Activated T-helper 1 cell treated with Interleukin-2 at 50 U/mL for 16 hours (primary cell): ENCODE data around the gene SLC2A1.

ENCODE experiments used
- DNase-seq: peaks from one replicate; pipeline ENCODE4 v3.0.0-alpha.2; 2020; ENCODE audit warnings: low read depth

SLC2A1 gene

GRCh38 chr1:42891465-42892138, 67.1 kb downstream of the SLC2A1 start:
- no peak for DNase-seq

GRCh38 chr1:42889264-42889663, 69.4 kb downstream of the SLC2A1 start:
- no peak for DNase-seq

- no peak for DNase-seq
Observed at GRCh38 chr1:42888013-42888633, 70.5 kb downstream of the SLC2A1 start.

- no peak for DNase-seq
Observed at GRCh38 chr1:42887366-42887765, 71.3 kb downstream of the SLC2A1 start.

- no peak for DNase-seq
Observed at GRCh38 chr1:42886800-42887199, 71.9 kb downstream of the SLC2A1 start.

- DNase-seq = no peak
Observed at GRCh38 chr1:42886046-42886739, 72.5 kb downstream of the SLC2A1 start.

- no peak for DNase-seq
Observed at GRCh38 chr1:42880384-42880783, 78.3 kb downstream of the SLC2A1 start.

- no peak for DNase-seq
Observed at GRCh38 chr1:42877380-42877779, 81.3 kb downstream of the SLC2A1 start.

- no peak for DNase-seq
Observed at GRCh38 chr1:42876009-42876408, 82.7 kb downstream of the SLC2A1 start.
